Testis (tissue), 3 donors: ENCODE measurements around the gene AIDA. TPM values are rescaled to one million over a fixed set of nuclear protein-coding genes. Genes with fewer than 3 reads are reported as not detected.

Experiments
- DNase-seq: peaks from one replicate; pipeline ENCODE4 v3.0.0-alpha.2; 2019
- H3K27ac ChIP-seq, 2 donors: fragments of 200-600 bp; sonication (generic); one replicate each; pipeline ENCODE4 v1.5.1; 2019
- H3K27me3 ChIP-seq: fragments of 200-600 bp; sonication (generic); one replicate; pipeline ENCODE4 v1.5.1; 2019
- H3K36me3 ChIP-seq: fragments of 200-600 bp; sonication (generic); one replicate; pipeline ENCODE4 v1.5.1; 2017; ENCODE audit warnings: low read depth; ENCODE audit errors: missing control alignments
- H3K4me1 ChIP-seq: fragments of 200-600 bp; sonication (generic); one replicate; pipeline ENCODE4 v1.5.1; 2019
- H3K4me3 ChIP-seq, 2 donors: fragments of 200-600 bp; sonication (generic); one replicate each; pipeline ENCODE4 v1.5.1; 2017 to 2019
- H3K9me3 ChIP-seq: fragments of 200-600 bp; sonication (generic); one replicate; pipeline ENCODE4 v1.5.1; 2017
- POLR2A ChIP-seq: fragments of 450-650 bp; IDR thresholded peaks from one replicate; pipeline ENCODE4 v1.6.1; 2017; ENCODE audit warnings: antibody characterized with exemption, mild to moderate bottlenecking, moderate library complexity
- WGBS, 2 donors: methylation state at CpG; one replicate each; pipeline ENCODE4 v1.1.5; 2018; 5-methylcytosine and 5-hydroxymethylcytosine counted together
- intact Hi-C: fragments of 100-400 bp; cut with DNase I; formaldehyde crosslinking; loops from one replicate; pipeline ENCODE4 v1.15.1; 2023; ENCODE audit warnings: low total_unique reads
- polyA plus RNA-seq: library from polyadenylated mRNA; stranded (reverse); fragments of 350-450 nt; fragmentation: Illumina TruSeq; extraction: RNeasy Lipid Tissue Mini Kit (QIAGEN cat#74804); gene quantifications from one replicate; pipeline ENCODE4 v1.2.3, GENCODE V29; 2014; ENCODE audit warnings: low read depth, low replicate concordance; ENCODE audit not compliant: insufficient read depth
- total RNA-seq, 2 donors: library from RNA; depleted of rRNA; stranded (reverse); fragments of >200 nt; gene quantifications; one replicate each; pipeline ENCODE4 v1.2.3, GENCODE V29; 2016
- TF ChIP-seq, protein P1 (sequence below), 3 experiments: fragments of 450-650 bp in 2 of 3; fragments of 200-600 bp in 1 of 3; sonication (generic) in 1 of 3; IDR thresholded peaks; one replicate each; pipeline ENCODE4 v1.5.1; 2016 to 2019; ENCODE audit warnings: antibody characterized with exemption in 3 of 3, mild to moderate bottlenecking in 2 of 3, moderate library complexity in 1 of 3

Gene AIDA
- total and polyA plus RNA-seq, 3 donors from 2014 or later = 66.8 to 83.5 (median 73.1) TPM

DNA sequence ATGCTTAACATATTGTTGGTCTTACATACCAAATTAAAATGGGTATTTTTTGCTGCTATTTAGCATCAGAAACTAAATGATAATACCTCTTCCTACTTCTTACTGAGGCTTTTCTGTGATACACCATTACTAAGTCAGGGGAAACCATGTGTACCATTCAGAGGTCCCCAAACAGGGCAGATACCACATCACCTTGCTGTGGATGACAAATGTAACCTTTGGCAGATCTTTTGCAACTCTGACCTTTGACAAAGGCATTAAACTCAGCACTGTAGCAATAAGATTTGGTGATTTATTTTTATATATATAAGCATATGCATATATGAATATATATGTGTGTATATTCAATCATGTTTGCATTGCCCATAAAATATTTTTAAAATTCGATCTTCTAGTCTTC is 27.6 kb upstream of the AIDA start:
- H3K9me3 ChIP-seq = no peaks in the 10 kb centered on the region
- H3K4me1 ChIP-seq = no peaks in the 10 kb centered on the region
- WGBS, 2 donors = 86% methylated on average over 1 of the region's 1 CpG
- DNase-seq = no peak
- no peak overlapping the region for H3K4me3 ChIP-seq
- no peaks in the 10 kb centered on the region for H3K36me3 ChIP-seq
- intact Hi-C loops = no loop called here
- TF ChIP-seq, protein P1, sequence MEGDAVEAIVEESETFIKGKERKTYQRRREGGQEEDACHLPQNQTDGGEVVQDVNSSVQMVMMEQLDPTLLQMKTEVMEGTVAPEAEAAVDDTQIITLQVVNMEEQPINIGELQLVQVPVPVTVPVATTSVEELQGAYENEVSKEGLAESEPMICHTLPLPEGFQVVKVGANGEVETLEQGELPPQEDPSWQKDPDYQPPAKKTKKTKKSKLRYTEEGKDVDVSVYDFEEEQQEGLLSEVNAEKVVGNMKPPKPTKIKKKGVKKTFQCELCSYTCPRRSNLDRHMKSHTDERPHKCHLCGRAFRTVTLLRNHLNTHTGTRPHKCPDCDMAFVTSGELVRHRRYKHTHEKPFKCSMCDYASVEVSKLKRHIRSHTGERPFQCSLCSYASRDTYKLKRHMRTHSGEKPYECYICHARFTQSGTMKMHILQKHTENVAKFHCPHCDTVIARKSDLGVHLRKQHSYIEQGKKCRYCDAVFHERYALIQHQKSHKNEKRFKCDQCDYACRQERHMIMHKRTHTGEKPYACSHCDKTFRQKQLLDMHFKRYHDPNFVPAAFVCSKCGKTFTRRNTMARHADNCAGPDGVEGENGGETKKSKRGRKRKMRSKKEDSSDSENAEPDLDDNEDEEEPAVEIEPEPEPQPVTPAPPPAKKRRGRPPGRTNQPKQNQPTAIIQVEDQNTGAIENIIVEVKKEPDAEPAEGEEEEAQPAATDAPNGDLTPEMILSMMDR (IDR thresholded peaks at IDR 0.05) = no peak
- no peak for TF ChIP-seq POLR2A
- no peaks in the 10 kb centered on the region for H3K27me3 ChIP-seq
- H3K27ac ChIP-seq = no peak overlapping the region

DNA sequence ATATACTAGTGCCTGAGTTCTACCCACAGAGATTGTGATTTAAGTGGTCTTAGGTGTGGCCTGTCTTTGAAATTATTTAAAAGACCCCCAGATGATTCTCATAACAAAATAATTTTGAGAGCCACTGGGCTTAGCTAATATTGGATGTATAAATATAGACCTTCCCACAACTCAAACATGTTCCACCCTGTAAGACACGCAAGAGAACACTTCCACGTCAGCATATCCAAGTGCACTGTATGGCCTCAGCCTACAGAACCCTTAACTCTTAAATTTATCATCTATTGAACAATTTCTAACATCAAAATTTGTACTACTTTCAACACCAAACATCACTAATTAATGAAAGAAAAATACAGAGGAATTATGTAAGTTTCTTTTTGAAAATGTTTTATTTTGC is 27.2 kb upstream of the AIDA start:
- H3K4me3 ChIP-seq = no peak overlapping the region
- WGBS, 2 donors = 85 to 88% methylated on average over 2 of the region's 2 CpGs

DNA sequence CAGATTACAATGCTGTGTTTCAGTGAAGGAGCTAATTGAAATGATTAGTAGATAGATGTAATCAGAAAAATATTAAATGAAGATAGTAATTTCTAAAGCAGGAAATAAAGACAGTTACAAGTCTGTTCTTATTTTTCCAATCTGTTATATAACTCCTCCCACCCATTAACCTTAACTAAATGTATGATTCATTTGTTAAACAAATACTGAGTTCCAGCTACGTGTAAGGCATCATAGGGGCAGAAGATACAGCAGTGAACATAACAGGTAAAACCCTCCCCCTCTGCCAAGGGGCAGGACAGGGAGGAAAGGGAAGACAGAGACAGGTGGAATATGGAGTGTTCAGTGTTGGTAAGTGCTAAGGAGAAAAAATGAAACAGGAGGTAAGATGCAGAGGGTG is 24.7 kb upstream of the AIDA start, which contains the start of gene FAM177B:
TSS of gene FAM177B (plus strand) at position 231 of the 400 bp plus-strand sequence. CDS start 9,344 bp downstream, outside the sequence.
- DNase-seq = no peak
- WGBS, 2 donors = 61 to 71% methylated on average over 1 of the region's 1 CpG
- Histone ChIP-seq H3K4me3 (no peak within 1 kb of the TSS), H3K4me1 (no peaks in the 10 kb centered on the region), H3K27ac (no peak within 1 kb of the TSS), H3K36me3 (no peaks in the 10 kb centered on the region), H3K27me3 (no peaks in the 10 kb centered on the region), H3K9me3 (no peaks in the 10 kb centered on the region)
- TF ChIP-seq, protein P1 (IDR thresholded peaks at IDR 0.05) = no peak
- TF ChIP-seq POLR2A = no peak
- intact Hi-C loops = no loop called here

More for the DNA sequence above, 27.2 kb upstream of the AIDA start:
- Histone ChIP-seq H3K9me3 (no peaks in the 10 kb centered on the region), H3K4me1 (no peaks in the 10 kb centered on the region), H3K27me3 (no peaks in the 10 kb centered on the region), H3K27ac (no peak overlapping the region), H3K36me3 (no peaks in the 10 kb centered on the region)
- no peak for DNase-seq
- intact Hi-C loops = no loop called here
- no peak for TF ChIP-seq POLR2A
- TF ChIP-seq, protein P1 (IDR thresholded peaks at IDR 0.05) = no peak

DNA sequence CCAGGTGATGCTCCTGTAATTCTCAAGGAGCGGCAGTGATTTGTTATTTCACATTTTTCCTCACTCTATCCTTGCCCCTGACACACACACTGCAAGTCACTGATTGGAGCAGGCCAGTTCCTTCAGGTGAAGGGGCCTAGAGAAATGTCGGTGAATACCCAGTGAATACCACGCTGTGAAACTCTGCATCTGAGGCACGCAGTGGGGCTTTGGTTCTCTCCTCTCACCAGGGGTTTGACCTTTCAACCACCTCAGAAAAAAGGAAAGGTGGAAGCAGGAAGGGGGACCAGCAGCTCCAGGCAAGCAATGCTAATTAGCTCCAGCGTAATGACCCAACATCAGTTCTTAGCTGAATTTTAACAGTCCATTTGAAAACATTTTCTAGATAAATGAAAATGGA is 24.2 kb upstream of the AIDA start:
- Histone ChIP-seq H3K9me3 (no peaks in the 10 kb centered on the region), H3K27me3 (no peaks in the 10 kb centered on the region), H3K4me3 (no peak overlapping the region), H3K27ac (no peak overlapping the region), H3K4me1 (no peaks in the 10 kb centered on the region), H3K36me3 (no peaks in the 10 kb centered on the region)
- TF ChIP-seq, protein P1 (IDR thresholded peaks at IDR 0.05) = no peak
- no peak for TF ChIP-seq POLR2A
- no peak for DNase-seq
- WGBS, 2 donors = 63 to 73% methylated on average over 5 of the region's 5 CpGs
- intact Hi-C loops = no loop called here

DNA sequence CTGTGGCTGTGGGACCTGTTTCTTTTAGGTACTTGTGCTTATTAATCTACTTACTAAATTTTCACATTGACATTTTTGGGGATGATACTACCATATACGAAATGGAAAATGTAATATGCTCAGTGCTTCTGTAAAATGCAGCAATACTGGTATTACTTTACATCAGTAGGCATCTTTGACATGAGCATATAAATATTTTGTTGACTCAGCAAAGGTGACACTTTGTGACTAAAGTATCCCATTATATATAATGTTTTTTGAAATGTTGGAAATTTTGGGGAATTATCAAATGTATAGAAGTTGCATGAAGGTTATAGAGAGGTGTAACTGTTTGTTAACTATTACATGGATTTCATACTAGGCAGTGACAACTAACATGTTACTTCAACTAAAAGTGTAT is 22.4 kb upstream of the AIDA start:
- H3K4me3 ChIP-seq = no peak overlapping the region
- no peaks in the 10 kb centered on the region for H3K4me1 ChIP-seq
- no peaks in the 10 kb centered on the region for H3K9me3 ChIP-seq
- H3K27me3 ChIP-seq = no peaks in the 10 kb centered on the region
- H3K27ac ChIP-seq = no peak overlapping the region
- DNase-seq = no peak
- intact Hi-C loops = no loop called here
- WGBS, 2 donors = 75 to 84% methylated on average over 1 of the region's 1 CpG
- TF ChIP-seq POLR2A = no peak
- TF ChIP-seq, protein P1 (IDR thresholded peaks at IDR 0.05) = no peak
- no peaks in the 10 kb centered on the region for H3K36me3 ChIP-seq
